ENCODE measurements around the gene MYO16. TPM values are rescaled to one million over a fixed set of nuclear protein-coding genes. Genes with fewer than 3 reads are reported as not detected.

MYO16 gene
- total RNA-seq, 1 experiment from 2014 or later = not detected

DNA sequence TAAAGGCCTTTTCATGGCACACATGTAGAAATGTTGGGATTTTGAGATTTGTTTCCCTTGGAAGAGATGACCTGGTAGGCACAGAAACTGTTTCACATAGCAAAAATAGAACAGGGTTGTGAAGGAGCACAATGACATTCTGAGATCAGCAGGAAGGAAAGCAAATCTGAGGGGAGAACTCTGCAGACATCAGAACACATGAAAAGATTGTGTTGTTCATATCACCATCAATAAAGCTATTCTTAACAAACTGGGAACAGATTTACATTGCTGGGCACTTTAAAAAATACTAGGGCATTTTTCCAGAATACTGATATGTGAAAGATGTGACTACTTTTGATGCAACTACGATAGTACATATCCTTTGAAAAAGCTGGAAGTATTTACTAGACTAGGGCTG is 481.7 kb downstream of the MYO16 start:
- Mint-ChIP-seq H3K27me3 (ENCODE audit: low read depth) (no peaks in the 10 kb centered on the region), H3K4me3 (no peak overlapping the region), H3K36me3 (ENCODE audit: insufficient read depth in 1 of 3, low read depth in 3 of 3) (no peaks in the 10 kb centered on the region), H3K4me1 (no peaks in the 10 kb centered on the region), H3K9me3 (no peaks in the 10 kb centered on the region), H3K27ac (no peak overlapping the region)
- H3K56ac ChIP-seq (ENCODE audit: insufficient read length, low read depth, low read length) = no peak overlapping the region
- H4K91ac ChIP-seq (ENCODE audit: insufficient read length, low read depth, low read length) = no peak overlapping the region
- TF ChIP-seq, protein P1, sequence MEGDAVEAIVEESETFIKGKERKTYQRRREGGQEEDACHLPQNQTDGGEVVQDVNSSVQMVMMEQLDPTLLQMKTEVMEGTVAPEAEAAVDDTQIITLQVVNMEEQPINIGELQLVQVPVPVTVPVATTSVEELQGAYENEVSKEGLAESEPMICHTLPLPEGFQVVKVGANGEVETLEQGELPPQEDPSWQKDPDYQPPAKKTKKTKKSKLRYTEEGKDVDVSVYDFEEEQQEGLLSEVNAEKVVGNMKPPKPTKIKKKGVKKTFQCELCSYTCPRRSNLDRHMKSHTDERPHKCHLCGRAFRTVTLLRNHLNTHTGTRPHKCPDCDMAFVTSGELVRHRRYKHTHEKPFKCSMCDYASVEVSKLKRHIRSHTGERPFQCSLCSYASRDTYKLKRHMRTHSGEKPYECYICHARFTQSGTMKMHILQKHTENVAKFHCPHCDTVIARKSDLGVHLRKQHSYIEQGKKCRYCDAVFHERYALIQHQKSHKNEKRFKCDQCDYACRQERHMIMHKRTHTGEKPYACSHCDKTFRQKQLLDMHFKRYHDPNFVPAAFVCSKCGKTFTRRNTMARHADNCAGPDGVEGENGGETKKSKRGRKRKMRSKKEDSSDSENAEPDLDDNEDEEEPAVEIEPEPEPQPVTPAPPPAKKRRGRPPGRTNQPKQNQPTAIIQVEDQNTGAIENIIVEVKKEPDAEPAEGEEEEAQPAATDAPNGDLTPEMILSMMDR (conservative IDR thresholded peaks at IDR 0.05) = no peak
- H3K79me2 ChIP-seq (ENCODE audit: insufficient read depth, low read length) = no peaks in the 10 kb centered on the region
- H3K9ac ChIP-seq (ENCODE audit: extremely low read depth, insufficient read length, low read length) = no peak overlapping the region
- H3K23me2 ChIP-seq (ENCODE audit: insufficient read length, low read depth, low read length, poor library complexity, severe bottlenecking) = no peaks in the 10 kb centered on the region
- H2BK15ac ChIP-seq (ENCODE audit: low read depth, low read length) = no peak overlapping the region
- no peak overlapping the region for H2BK20ac ChIP-seq (ENCODE audit: low read depth, low read length, poor library complexity, severe bottlenecking)
- no peak overlapping the region for H3K27ac ChIP-seq (ENCODE audit: insufficient read length, low read depth, low read length)
- no CpG with 5 or more reads among the region's 1 CpG for WGBS (ENCODE audit: extremely low coverage, insufficient read length, low lambda C conversion rate)
- no peak overlapping the region for H2BK12ac ChIP-seq (ENCODE audit: insufficient read length, low read depth, low read length)
- H4K20me1 ChIP-seq (ENCODE audit: control insufficient read depth, insufficient read depth, insufficient read length) = no peaks in the 10 kb centered on the region
- no peak overlapping the region for H2BK5ac ChIP-seq (ENCODE audit: insufficient read length, low read length)
- no peak overlapping the region for H2BK120ac ChIP-seq (ENCODE audit: low read depth, low read length, poor library complexity, severe bottlenecking)
- no peaks in the 10 kb centered on the region for H3K27me3 ChIP-seq (ENCODE audit: insufficient read depth, low read length)
- H2AFZ ChIP-seq (ENCODE audit: low read length) = no peak overlapping the region
- no peak overlapping the region for H3K14ac ChIP-seq (ENCODE audit: insufficient read depth, low read length)
- DNase-seq = no peak
- H3K79me1 ChIP-seq (ENCODE audit: insufficient read depth, low read depth, low read length, poor library complexity, severe bottlenecking) = no peaks in the 10 kb centered on the region
- H3K18ac ChIP-seq (ENCODE audit: insufficient read length, low read depth, low read length) = no peak overlapping the region
- no peak overlapping the region for H3T11ph ChIP-seq (ENCODE audit: low read length)
- no peak overlapping the region for H4K8ac ChIP-seq (replicated peaks; ENCODE audit: insufficient read length, low read depth, low read length)
- H3K4me1 ChIP-seq (ENCODE audit: insufficient read depth, low read length) = no peaks in the 10 kb centered on the region
- H4K5ac ChIP-seq (ENCODE audit: insufficient read length, low read depth, low read length) = no peak overlapping the region
- H2AK5ac ChIP-seq (ENCODE audit: insufficient read length, low read length) = no peak overlapping the region
- H3K9me3 ChIP-seq (ENCODE audit: control insufficient read depth, low read depth, low read length) = no peaks in the 10 kb centered on the region
- no peak overlapping the region for H3K4ac ChIP-seq (ENCODE audit: low read depth, low read length)
- no peak overlapping the region for H3K4me2 ChIP-seq (ENCODE audit: insufficient read depth, insufficient read length, low read length)
- H3K23ac ChIP-seq (ENCODE audit: insufficient read length, low read depth, low read length) = no peak overlapping the region
